GM13976 (cell line): Measurements from ENCODE around the gene POLG.

Experiments
- DNase-seq: peaks from one replicate; pipeline ENCODE4 v3.0.0; 2012; ENCODE audit warnings: low spot score
- CTCF ChIP-seq: IDR thresholded peaks from 2 replicates; pipeline ENCODE4 v1.5.1; 2012; ENCODE audit warnings: borderline replicate concordance, mild to moderate bottlenecking; ENCODE audit not compliant: insufficient read depth; ENCODE audit errors: extremely low read depth, missing control alignments, control extremely low read depth
- in situ Hi-C: fragments of 300-500 bp; cut with MboI; formaldehyde crosslinking; loops from one replicate; pipeline ENCODE4 v1.12.0; 2022; ENCODE audit warnings: low sequenced_read_pairs, mixed read lengths, inconsistent platforms; ENCODE audit not compliant: unreplicated experiment

POLG gene

GRCh38 chr15:89325039-89325803, 9.4 kb downstream of the POLG start:
- no peak for TF ChIP-seq CTCF
- no peak for DNase-seq
- in situ Hi-C loops = no loop called here

DNA sequence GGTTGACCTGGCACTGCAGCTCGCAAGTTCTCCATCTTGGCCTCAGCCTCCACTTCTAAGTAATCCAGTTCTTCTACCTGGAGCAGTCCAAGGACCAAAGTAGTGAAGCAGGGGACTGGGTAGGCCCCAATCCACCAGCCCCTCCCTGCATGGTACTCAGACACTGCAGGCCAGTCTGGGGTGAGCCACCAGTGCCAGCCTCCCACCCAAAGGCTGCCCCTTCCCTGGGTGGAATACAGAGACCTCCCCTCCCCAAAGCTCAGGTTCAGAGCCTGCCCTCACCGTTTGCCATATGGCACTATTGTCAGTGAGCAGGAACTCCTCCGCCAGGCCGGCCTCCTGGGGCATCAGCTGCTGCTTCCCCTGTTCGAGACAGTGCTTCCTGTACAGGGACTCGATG, 10.8 kb downstream of the POLG start:
- in situ Hi-C loops = no loop called here
- DNase-seq = no peak
- no peak for TF ChIP-seq CTCF

DNA sequence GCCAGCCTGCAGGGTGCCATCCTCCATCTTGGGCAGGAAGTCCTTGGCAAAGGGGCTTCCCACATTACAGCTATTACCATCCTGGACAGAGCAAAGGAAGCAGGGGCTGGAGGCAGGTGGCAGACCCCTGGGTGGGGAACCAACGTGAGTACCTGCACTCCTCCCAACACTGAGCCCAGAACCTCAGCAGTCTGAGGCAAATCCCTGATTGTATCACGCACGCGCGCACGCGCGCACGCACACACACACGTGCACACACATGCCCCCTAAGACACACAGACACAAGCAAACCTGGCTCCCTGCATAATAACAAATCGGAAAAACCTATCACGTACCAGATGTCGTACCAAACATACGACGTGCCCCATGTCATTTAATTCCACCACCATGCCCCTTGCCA, 11.8 kb downstream of the POLG start:
- in situ Hi-C loops = no loop called here
- DNase-seq = no peak
- no peak for TF ChIP-seq CTCF

DNA sequence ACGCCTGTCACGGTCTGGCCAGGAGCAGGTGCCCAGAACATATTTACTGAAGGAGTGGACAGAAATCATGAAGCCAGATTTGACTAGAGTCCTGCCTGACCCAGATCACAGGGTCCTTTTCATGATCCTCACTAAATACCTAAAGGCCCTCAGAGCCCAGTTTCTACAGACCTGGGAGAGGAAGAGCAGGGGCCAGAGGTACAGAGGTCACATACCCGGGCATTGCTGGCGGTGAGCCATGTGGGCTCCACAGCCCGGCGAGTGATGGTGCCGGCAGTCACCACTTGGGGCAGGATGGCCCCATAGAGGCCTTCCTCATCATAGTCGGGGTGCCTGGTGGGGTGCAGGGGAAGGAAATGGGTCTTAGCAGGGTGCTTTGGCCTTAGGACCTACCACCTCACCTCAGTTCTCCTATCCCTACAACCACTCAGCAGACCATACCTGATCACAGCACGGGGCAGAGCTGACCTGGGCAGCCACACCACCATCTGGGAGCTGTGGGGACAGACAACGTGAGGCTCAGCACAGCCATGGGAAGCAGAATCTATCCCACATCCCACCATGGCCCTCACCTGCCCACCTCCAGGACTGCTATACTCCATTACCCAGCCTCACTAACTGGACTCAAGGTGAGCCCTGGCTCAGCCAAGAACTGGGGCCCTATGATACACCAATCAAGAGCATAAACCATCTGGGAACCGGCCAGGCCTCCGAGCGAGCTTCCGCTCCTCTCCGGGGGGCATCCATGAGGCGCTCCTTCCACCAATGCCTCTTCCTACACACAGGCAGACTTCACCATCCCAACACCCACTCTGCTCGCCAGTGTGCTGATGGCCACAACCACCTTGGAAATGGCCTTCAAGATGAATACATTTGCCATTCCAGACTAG, 12.9 kb downstream of the POLG start:
- in situ Hi-C loops = no loop called here
- DNase-seq = no peak
- no peak for TF ChIP-seq CTCF

- no peak for DNase-seq
- TF ChIP-seq CTCF = no peak
- in situ Hi-C loops = no loop called here
Measured at GRCh38 chr15:89320200-89320599, 14.4 kb downstream of the POLG start.

- DNase-seq = no peak
- TF ChIP-seq CTCF = no peak
- in situ Hi-C loops = no loop called here
Measured at GRCh38 chr15:89319678-89320077, 14.9 kb downstream of the POLG start.
